ENCODE results near the gene ALG14. TPM values are rescaled to one million over a fixed set of nuclear protein-coding genes. Genes with fewer than 3 reads are reported as not detected.

Gene ALG14
- total and polyA plus RNA-seq, 10 of the 15 experiments (the other 5 are each of a cell fraction or from before 2014, with no cell fraction given): 2.6 to 19.2 (median 7.5) TPM

GRCh38 chr1:95035536-95035935 is 37.2 kb downstream of the ALG14 start:
- SMC1A ChIA-PET (ENCODE audit: uncharacterized antibody, unreplicated experiment): no interaction called here
- no peaks in the 10 kb centered on the region for H3K9me3 ChIP-seq (replicated peaks; ENCODE audit: control insufficient read depth, insufficient read depth, low read length)
- ATAC-seq (no peak), FAIRE-seq (no peak), DNase-seq (ENCODE audit: low read depth, low spot score) (no peak)
- peak; percentile 50; the same call in 1 of the 2 replicates for TF ChIP-seq RUNX3 (IDR thresholded peaks at IDR 0.05; ENCODE audit: low read length)
- TF ChIP-seq FOXM1 (IDR thresholded peaks at IDR 0.05; ENCODE audit: low read depth, low read length): no peak
- in situ Hi-C loops (cut with MboI) (no loop called here), intact Hi-C loops (cut with micrococcal nuclease; ENCODE audit: unreplicated experiment) (no loop called here)
- no peak overlapping the region for H3K27ac ChIP-seq (ENCODE audit: control insufficient read depth, insufficient read depth)
- CTCF ChIA-PET: interaction anchor here (1.4 kb wide), 1 partner anchor 8 kb away, joined by 6 read pairs; no protein-coding TSS in a partner anchor
- H3K36me3 ChIP-seq (ENCODE audit: control insufficient read depth in 2 of 2, insufficient read depth in 2 of 2, low read length in 1 of 2): no peaks in the 10 kb centered on the region
- H3K79me2 ChIP-seq (ENCODE audit: control insufficient read depth, insufficient read depth, low read length): no peaks in the 10 kb centered on the region
- no TSS peak for BruUV-seq (replicated peaks)
- H2AFZ ChIP-seq (ENCODE audit: control insufficient read depth, low read depth, low read length): no peak overlapping the region
- no peaks in the 10 kb centered on the region for H3K4me1 ChIP-seq (ENCODE audit: control insufficient read depth, insufficient read depth, low read length)
- no peak overlapping the region for H3K4me3 ChIP-seq
- 94% methylated on average over 1 of the region's 1 CpG for WGBS (ENCODE audit: insufficient coverage, insufficient replicate concordance, low lambda C conversion rate, missing lambda C conversion rate)
- no peaks in the 10 kb centered on the region for H3K27me3 ChIP-seq (replicated peaks in 1 of 2; ENCODE audit: control insufficient read depth in 2 of 2, insufficient read depth in 2 of 2, low read length in 1 of 2)
- no peak overlapping the region for H3K9ac ChIP-seq (ENCODE audit: control insufficient read depth, insufficient read depth, low read length)
- POLR2A ChIA-PET: no interaction called here
- H4K20me1 ChIP-seq (ENCODE audit: control insufficient read depth, insufficient read depth): no peaks in the 10 kb centered on the region
- no peak overlapping the region for H3K4me2 ChIP-seq (ENCODE audit: control insufficient read depth, insufficient read depth)
- RAD21 ChIA-PET (ENCODE audit: unreplicated experiment): no interaction called here

- no peak for FAIRE-seq
- Histone ChIP-seq H3K27ac (ENCODE audit: control insufficient read depth, insufficient read depth) (no peak overlapping the region), H4K20me1 (ENCODE audit: control insufficient read depth, insufficient read depth) (no peaks in the 10 kb centered on the region), H3K4me2 (ENCODE audit: control insufficient read depth, insufficient read depth) (no peak overlapping the region), H3K79me2 (ENCODE audit: control insufficient read depth, insufficient read depth, low read length) (no peaks in the 10 kb centered on the region), H3K27me3 (replicated peaks in 1 of 2; ENCODE audit: control insufficient read depth in 2 of 2, insufficient read depth in 2 of 2, low read length in 1 of 2) (no peaks in the 10 kb centered on the region), H2AFZ (ENCODE audit: control insufficient read depth, low read depth, low read length) (no peak overlapping the region), H3K9me3 (replicated peaks; ENCODE audit: control insufficient read depth, insufficient read depth, low read length) (no peaks in the 10 kb centered on the region), H3K4me3 (no peak overlapping the region), H3K4me1 (ENCODE audit: control insufficient read depth, insufficient read depth, low read length) (no peaks in the 10 kb centered on the region), H3K9ac (ENCODE audit: control insufficient read depth, insufficient read depth, low read length) (no peak overlapping the region), H3K36me3 (ENCODE audit: control insufficient read depth in 2 of 2, insufficient read depth in 2 of 2, low read length in 1 of 2) (no peaks in the 10 kb centered on the region)
- ATAC-seq: no peak
- intact Hi-C loops (cut with micrococcal nuclease; ENCODE audit: unreplicated experiment): no loop called here
- BruUV-seq (replicated peaks): no TSS peak
- DNase-seq (ENCODE audit: low read depth, low spot score): no peak
- in situ Hi-C loops (cut with MboI): no loop called here
- ChIA-PET POLR2A (no interaction called here), RAD21 (ENCODE audit: unreplicated experiment) (no interaction called here), SMC1A (ENCODE audit: uncharacterized antibody, unreplicated experiment) (no interaction called here), CTCF (interaction anchor here (0.5 to 1.4 kb wide), 3 partner anchors 9 to 180 kb away, joined by 3 to 6 read pairs (median 3); no protein-coding TSS in a partner anchor)
- 69% methylated on average over 1 of the region's 1 CpG for WGBS (ENCODE audit: insufficient coverage, insufficient replicate concordance, low lambda C conversion rate, missing lambda C conversion rate)
- TF ChIP-seq YBX1 (IDR thresholded peaks at IDR 0.05) (no peak), CBFB (IDR thresholded peaks at IDR 0.05; ENCODE audit: low read depth) (no peak), ASH2L (IDR thresholded peaks at IDR 0.05; ENCODE audit: borderline replicate concordance, low read depth) (no peak), ZNF384 (IDR thresholded peaks at IDR 0.05; ENCODE audit: borderline replicate concordance, low read depth, low read length) (no peak), SUPT20H (IDR thresholded peaks at IDR 0.05; ENCODE audit: borderline replicate concordance, control insufficient read depth, low read depth, low read length) (no peak), BMI1 (IDR thresholded peaks at IDR 0.05; ENCODE audit: borderline replicate concordance) (no peak), EED (IDR thresholded peaks at IDR 0.05; ENCODE audit: low read depth) (no peak), KDM1A (IDR thresholded peaks at IDR 0.05; ENCODE audit: borderline replicate concordance) (no peak), BCL11A (IDR thresholded peaks at IDR 0.05; ENCODE audit: low read depth, low read length) (no peak), FOXM1 (IDR thresholded peaks at IDR 0.05; ENCODE audit: low read depth, low read length) (no peak), ZBED1 (IDR thresholded peaks at IDR 0.05; ENCODE audit: borderline replicate concordance) (no peak), ZNF592 (IDR thresholded peaks at IDR 0.05) (no peak), SIN3A (IDR thresholded peaks at IDR 0.05; ENCODE audit: low read depth, low read length) (no peak), HDGF (IDR thresholded peaks at IDR 0.05) (no peak), SMC3 (IDR thresholded peaks at IDR 0.05; ENCODE audit: borderline replicate concordance, low read length) (no peak), MYC (IDR thresholded peaks at IDR 0.05; ENCODE audit: insufficient read depth, insufficient read length, insufficient replicate concordance, low read length, severe bottlenecking) (no peak)
These were observed 38.2 kb downstream of the ALG14 start for GRCh38 chr1:95034506-95034905.
